ENCODE data around the gene ZNF784. TPM values are rescaled to one million over a fixed set of nuclear protein-coding genes. Genes with fewer than 3 reads are reported as not detected.

Gene ZNF784
- total and polyA plus RNA-seq, 2 of the 8 experiments (the other 6 are each of a cell fraction or from before 2014, with no cell fraction given): 6.5 to 8.0 TPM

DNA sequence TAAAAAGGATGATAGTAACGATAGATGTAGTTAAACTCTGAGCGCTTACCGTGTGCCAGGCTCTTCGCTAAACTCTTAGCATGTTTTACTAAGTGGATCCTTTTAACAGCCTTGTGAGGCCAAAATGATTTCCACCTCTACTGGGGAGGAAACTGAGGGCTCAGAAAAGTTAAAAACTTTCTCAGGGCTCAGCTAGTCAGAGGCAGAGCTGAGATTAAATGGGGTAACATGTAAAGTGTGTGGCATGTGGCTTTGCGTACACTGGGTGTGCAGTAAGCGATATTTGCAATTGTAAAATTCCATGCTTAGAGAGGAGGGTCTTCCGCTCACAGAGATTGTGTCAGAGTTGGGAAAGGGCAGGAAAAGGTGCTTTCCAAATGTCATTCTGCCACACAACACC lies 32.2 kb upstream of the ZNF784 start:
- Histone ChIP-seq H3K14ac (ENCODE audit: insufficient read length) (no peak overlapping the region), H3K56ac (replicated peaks; ENCODE audit: insufficient read length, low read depth, low read length) (no peak overlapping the region), H2BK15ac (ENCODE audit: low read length) (no peak overlapping the region), H2BK5ac (ENCODE audit: low read depth, low read length) (peak overlapping the region; percentile 80; the same call in 1 of the 2 replicates), H3K18ac (ENCODE audit: extremely low read depth, low read length) (no peak overlapping the region), H3K4me2 (ENCODE audit: insufficient read depth in 1 of 2, low read depth in 2 of 2, low read length in 2 of 2) (peak overlapping the region; percentile 81 to 94), H4K20me1 (replicated peaks in 1 of 2; ENCODE audit: control insufficient read depth in 1 of 2, insufficient read depth in 2 of 2, low read length in 2 of 2) (peaks cover 23 to 24% of the 10 kb centered on the region in 2 experiments), H4K8ac (ENCODE audit: extremely low read depth, insufficient read depth, low read length) (no peak overlapping the region), H2BK20ac (ENCODE audit: low read length) (no peak overlapping the region), H3K36me3 (ENCODE audit: control insufficient read depth in 2 of 4, insufficient read depth in 4 of 4, low read length in 3 of 4) (peaks cover 7 to 16% (median 15%) of the 10 kb centered on the region in 4 experiments; a peak in 6 of 8 replicates), H4K91ac (replicated peaks; ENCODE audit: insufficient read length, low read length) (no peak overlapping the region), H3K4me3 (ENCODE audit: extremely low read depth in 1 of 4, insufficient read depth in 2 of 4, low read depth in 3 of 4, low read length in 4 of 4) (peak overlapping the region; percentile 84 to 93 (median 92)), H3K27ac (ENCODE audit: low read depth, low read length) (no peak overlapping the region), H3K23me2 (ENCODE audit: low read depth, low read length) (peaks cover 13% of the 10 kb centered on the region), H3K4me1 (replicated peaks in 1 of 4; ENCODE audit: control insufficient read depth in 3 of 4, insufficient read depth in 4 of 4, low read length in 3 of 4) (peaks cover 3 to 18% (median 10%) of the 10 kb centered on the region in 4 experiments; a peak in 6 of 7 replicates), H4K5ac (ENCODE audit: insufficient read length, low read depth, low read length) (no peak overlapping the region), H3K9ac (replicated peaks in 1 of 4; ENCODE audit: extremely low read depth in 1 of 4, low read depth in 3 of 4, low read length in 3 of 4) (peak overlapping the region in 3 of 4 experiments; percentile 98 to 100 (median 99); a peak in 5 of 7 replicates), H3K79me2 (ENCODE audit: control insufficient read depth in 1 of 2, insufficient read depth in 2 of 2, low read length in 2 of 2) (peaks cover 45 to 58% of the 10 kb centered on the region in 2 experiments), H3K4ac (replicated peaks; ENCODE audit: insufficient read length, low read depth, low read length) (no peak overlapping the region), H2AFZ (ENCODE audit: low read length) (no peak overlapping the region), H3K79me1 (ENCODE audit: low read depth, low read length) (peaks cover 8% of the 10 kb centered on the region; the same call in 1 of the 2 replicates), H2AK5ac (ENCODE audit: low read depth, low read length) (peak overlapping the region; percentile 46; the same call in 1 of the 2 replicates), H3K23ac (ENCODE audit: insufficient read length) (no peak overlapping the region), H3K27me3 (replicated peaks in 1 of 4; ENCODE audit: control insufficient read depth in 3 of 4, extremely low read depth in 1 of 4, insufficient read depth in 3 of 4, low read length in 3 of 4) (no peaks in the 10 kb centered on the region), H2BK120ac (replicated peaks; ENCODE audit: low read depth, low read length) (no peak overlapping the region), H3K9me3 (ENCODE audit: insufficient read depth in 2 of 2, low read depth in 1 of 2, low read length in 1 of 2) (no peaks in the 10 kb centered on the region), H2BK12ac (ENCODE audit: low read depth, low read length) (no peak overlapping the region)
- TF ChIP-seq CREB1 (IDR thresholded peaks at IDR 0.05): no peak
- no peak for TF ChIP-seq RFX5 (IDR thresholded peaks at IDR 0.05; ENCODE audit: borderline replicate concordance, low read depth, low read length)
- TF ChIP-seq, protein P1, sequence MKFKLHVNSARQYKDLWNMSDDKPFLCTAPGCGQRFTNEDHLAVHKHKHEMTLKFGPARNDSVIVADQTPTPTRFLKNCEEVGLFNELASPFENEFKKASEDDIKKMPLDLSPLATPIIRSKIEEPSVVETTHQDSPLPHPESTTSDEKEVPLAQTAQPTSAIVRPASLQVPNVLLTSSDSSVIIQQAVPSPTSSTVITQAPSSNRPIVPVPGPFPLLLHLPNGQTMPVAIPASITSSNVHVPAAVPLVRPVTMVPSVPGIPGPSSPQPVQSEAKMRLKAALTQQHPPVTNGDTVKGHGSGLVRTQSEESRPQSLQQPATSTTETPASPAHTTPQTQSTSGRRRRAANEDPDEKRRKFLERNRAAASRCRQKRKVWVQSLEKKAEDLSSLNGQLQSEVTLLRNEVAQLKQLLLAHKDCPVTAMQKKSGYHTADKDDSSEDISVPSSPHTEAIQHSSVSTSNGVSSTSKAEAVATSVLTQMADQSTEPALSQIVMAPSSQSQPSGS (IDR thresholded peaks at IDR 0.05; ENCODE audit: low read length): no peak
- TF ChIP-seq POLR2A (IDR thresholded peaks at IDR 0.05; ENCODE audit: control extremely low read depth in 1 of 2, low read depth in 2 of 2, low read length in 2 of 2): peak in 1 of 2 experiments; percentile 45; a peak in 1 of 3 replicates
- TF ChIP-seq BCL11A (IDR thresholded peaks at IDR 0.05; ENCODE audit: low read depth in 2 of 2, low read length in 2 of 2): no peak
- TF ChIP-seq GTF2F1 (IDR thresholded peaks at IDR 0.05; ENCODE audit: borderline replicate concordance, low read depth, low read length): no peak
- TF ChIP-seq SIX5 (IDR thresholded peaks at IDR 0.05; ENCODE audit: low read depth, low read length): no peak
- no peak for TF ChIP-seq BACH1 (IDR thresholded peaks at IDR 0.05; ENCODE audit: low read length)
- POLR2A ChIA-PET (ENCODE audit: partially characterized antibody): interaction anchor here (0.5 to 5.8 kb wide), 15 partner anchors 8 to 462 kb away, joined by 3 to 75 read pairs (median 4); partner anchors contain the start of gene EPN1
- CTCF ChIA-PET (ENCODE audit: partially characterized antibody): interaction anchor here (0.6 to 2.8 kb wide), 5 partner anchors 15 to 477 kb away, joined by 3 to 19 read pairs (median 4); partner anchors contain the start of gene SYT5
- DNase-seq (ENCODE audit: low read depth in 1 of 2, low spot score in 2 of 2) (no peak), FAIRE-seq (no peak)
- 78% methylated on average over 7 of the region's 7 CpGs; no CpG with 5 or more reads in 1 of the 2 experiments for WGBS, 2 experiments (ENCODE audit: extremely low coverage in 1 of 2, insufficient coverage in 1 of 2, insufficient read length in 1 of 2, insufficient replicate concordance in 2 of 2, low coverage in 1 of 2, low lambda C conversion rate in 2 of 2, missing lambda C conversion rate in 1 of 2)
